ENCODE measurements around the gene HCST.

Gene HCST

DNA sequence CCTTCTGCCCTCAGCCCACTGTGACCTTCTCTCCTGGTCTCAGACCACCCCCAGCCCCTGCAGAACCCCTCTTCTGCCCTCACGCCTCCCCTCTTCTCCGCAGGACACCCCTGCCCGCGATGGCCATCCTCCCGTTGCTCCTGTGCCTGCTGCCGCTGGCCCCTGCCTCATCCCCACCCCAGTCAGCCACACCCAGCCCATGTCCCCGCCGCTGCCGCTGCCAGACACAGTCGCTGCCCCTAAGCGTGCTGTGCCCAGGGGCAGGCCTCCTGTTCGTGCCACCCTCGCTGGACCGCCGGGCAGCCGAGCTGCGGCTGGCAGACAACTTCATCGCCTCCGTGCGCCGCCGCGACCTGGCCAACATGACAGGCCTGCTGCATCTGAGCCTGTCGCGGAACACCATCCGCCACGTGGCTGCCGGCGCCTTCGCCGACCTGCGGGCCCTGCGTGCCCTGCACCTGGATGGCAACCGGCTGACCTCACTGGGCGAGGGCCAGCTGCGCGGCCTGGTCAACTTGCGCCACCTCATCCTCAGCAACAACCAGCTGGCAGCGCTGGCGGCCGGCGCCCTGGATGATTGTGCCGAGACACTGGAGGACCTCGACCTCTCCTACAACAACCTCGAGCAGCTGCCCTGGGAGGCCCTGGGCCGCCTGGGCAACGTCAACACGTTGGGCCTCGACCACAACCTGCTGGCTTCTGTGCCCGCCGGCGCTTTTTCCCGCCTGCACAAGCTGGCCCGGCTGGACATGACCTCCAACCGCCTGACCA is 37.2 kb downstream of the HCST start:
- no peak for DNase-seq

DNA sequence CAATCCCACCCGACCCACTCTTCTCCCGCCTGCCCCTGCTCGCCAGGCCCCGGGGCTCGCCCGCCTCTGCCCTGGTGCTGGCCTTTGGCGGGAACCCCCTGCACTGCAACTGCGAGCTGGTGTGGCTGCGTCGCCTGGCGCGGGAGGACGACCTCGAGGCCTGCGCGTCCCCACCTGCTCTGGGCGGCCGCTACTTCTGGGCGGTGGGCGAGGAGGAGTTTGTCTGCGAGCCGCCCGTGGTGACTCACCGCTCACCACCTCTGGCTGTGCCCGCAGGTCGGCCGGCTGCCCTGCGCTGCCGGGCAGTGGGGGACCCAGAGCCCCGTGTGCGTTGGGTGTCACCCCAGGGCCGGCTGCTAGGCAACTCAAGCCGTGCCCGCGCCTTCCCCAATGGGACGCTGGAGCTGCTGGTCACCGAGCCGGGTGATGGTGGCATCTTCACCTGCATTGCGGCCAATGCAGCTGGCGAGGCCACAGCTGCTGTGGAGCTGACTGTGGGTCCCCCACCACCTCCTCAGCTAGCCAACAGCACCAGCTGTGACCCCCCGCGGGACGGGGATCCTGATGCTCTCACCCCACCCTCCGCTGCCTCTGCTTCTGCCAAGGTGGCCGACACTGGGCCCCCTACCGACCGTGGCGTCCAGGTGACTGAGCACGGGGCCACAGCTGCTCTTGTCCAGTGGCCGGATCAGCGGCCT is 37.9 kb downstream of the HCST start:
- no peak for DNase-seq

DNA sequence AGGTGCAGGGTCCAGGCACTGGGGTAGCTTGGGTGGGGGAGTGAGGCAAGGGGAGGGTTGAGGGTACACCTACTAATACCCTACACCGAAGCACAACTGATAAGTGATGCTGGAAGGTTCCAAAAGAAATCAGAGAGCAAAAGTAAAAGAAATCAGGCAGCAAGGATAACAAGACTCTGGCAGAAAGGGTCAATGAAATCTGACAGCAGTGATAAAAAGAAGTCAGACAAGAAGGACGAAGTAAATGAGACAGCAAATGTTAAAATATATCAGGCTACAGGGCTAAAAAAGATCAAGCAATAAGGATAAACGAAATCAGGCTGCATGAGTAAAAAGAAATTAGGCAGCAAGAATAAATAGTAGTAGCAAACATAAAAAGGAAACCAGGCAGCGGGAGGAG is 38.5 kb downstream of the HCST start:
- DNase-seq = no peak

DNA sequence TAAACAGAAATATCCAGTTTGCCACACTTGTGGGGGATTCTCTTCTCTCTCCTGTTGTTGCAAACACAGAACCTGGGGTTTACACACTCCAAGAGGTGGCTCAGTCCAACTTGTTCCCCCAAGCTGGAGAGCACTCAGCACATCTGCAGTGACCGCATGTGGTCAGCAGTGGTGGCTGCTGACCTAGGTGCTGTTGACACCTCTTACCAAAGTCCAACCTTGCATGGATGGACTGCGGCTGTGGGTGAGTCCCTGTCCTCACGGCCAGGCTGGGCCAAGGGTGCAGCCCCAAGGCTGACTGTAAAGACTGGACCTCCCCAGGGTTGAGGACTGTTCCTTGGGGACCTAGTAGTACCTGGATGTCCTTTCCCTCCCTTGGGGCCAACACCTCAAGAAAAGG is 39.9 kb downstream of the HCST start:
- DNase-seq = no peak

DNA sequence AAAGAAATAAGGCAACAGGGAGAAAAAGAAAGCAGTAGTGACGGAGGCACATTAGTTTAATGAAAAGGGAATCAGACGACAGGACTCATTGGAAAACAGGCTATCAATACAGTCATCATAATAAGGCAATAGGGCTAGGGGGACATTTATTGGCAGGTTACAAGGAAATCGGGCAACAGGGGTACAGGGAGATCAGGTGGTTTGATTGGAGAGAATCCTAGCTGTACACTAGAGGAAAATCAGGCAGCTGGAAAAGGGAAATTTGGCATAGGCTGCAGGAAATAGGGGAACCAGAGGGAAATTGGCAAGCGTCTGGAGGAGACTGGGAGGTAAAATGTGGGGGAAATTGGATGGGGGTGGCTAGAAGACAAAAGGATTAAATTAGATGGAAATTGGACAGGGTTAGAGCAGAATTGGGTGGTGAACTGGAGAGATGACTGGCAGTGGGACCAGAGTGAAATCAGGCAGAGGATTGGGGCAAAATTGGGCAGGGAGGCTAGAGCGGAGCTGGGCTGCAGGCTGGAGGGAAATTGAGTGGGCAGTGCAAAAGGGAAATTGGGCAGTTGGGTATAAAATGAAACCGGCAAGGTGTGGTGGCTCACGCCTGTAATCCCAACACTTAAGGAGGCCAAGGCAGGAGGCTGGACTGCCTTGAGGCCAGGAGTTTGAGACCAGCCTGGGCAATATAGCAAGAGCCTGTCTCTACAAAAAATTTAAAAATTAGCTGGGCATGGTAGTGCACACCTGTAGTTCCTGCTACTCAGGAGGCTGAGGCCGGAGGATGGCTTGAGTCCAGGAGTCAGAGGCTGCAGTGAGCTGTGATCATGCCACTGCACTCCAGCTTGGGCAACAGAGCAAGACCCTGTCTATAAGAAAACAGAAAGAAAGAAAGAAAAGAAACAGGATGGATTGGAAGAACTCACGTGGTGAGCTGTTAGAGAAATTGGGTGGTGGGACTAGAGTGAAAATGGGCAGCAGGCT is 41.3 kb downstream of the HCST start:
- DNase-seq = no peak

DNA sequence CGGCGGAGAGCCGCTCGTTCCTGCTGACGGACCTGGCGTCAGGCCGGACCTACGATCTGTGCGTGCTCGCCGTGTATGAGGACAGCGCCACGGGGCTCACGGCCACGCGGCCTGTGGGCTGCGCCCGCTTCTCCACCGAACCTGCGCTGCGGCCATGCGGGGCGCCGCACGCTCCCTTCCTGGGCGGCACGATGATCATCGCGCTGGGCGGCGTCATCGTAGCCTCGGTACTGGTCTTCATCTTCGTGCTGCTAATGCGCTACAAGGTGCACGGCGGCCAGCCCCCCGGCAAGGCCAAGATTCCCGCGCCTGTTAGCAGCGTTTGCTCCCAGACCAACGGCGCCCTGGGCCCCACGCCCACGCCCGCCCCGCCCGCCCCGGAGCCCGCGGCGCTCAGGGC is 42.2 kb downstream of the HCST start:
- no peak for DNase-seq

DNA sequence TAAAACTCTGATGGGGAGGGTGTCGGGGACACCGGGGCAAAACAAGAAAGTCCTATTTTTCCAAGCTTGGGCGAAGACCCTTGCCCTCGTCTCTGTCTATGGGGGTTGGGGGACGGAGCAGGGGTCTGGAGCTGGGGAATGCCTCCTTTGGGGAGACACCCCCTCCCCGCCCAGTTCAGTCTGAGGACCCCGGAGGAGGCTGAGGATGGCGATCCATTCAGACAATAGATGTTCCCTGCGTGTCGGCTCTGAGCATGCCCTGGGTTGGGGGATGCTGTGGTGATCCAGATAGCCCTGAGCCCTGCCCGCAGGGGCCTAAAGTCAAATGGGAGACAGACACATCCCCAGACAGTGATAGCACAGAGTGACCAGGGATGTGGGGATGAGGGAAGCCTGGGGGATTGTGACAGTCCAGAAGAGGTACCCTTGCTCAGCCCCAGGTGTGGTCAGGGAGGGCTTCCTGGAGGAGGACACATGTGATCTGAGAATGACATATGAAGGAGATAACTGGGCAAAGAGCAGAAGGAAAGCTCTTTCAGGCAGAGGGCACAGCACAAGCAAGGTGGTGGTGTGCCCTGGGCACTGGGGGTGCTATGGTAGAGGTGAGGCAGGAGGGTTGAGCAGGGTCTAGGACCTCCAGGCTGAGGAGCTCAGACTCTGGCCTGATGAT is 42.9 kb downstream of the HCST start:
- DNase-seq = no peak

DNA sequence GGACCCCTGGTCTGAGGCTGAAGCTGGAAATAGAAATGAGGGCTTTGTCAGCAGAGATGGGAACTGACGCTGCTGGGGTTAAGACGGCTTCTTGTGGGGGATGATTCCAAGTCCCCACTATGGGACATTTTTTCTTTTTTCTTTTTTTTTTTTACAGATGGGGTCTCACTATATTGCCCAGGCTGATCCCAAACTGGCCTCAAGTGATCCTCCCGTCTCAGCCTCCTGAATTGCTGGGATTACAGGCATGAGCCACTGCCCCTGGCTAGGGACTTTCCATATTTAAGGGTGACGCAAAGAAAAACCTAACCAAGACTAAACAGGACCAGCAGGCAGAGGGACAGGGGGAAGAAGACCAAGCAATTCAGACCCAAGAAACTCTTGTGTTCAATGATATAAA is 43.9 kb downstream of the HCST start:
- no peak for DNase-seq

DNA sequence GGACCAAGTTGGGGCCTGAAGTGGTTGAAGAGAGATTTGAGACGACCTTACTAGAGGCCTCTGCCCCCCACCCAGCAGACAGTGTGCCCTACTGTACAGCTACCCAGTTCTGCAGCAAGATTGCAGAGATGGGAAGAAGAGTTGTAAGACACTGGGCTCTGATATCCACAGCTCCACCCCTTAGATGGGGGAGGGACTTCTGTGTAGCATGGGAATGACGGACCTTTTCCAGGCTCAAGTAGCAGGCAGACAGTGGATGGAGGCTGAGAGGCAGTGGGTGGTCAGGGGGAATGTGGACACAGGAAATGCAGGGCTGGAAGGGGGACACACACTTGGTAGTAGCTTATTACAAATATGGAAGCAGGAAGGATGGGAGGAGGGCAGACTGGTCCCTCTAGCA is 46.8 kb downstream of the HCST start:
- DNase-seq = no peak
